ENCODE data around the gene APBA2.

GRCh38 chr15:28918141-28918983 is 32.6 kb downstream of the APBA2 start:
- no peak for TF ChIP-seq CTCF (IDR thresholded peaks at IDR 0.05)
- TF ChIP-seq POLR2A (IDR thresholded peaks at IDR 0.05), result no peak
